OCI-LY1 (cell line): ENCODE results near the gene DPP6.
"Not testable (repeated sequence)": the region's sequence is repeated elsewhere in the genome, so short reads cannot be mapped to it uniquely, and the experiment has no call there.

ENCODE experiments used
- CTCF ChIP-seq: fragments of 200-600 bp; sonication (generic), shearing (Covaris generic); IDR thresholded peaks from 2 replicates; pipeline ENCODE4 v1.5.1; 2017; ENCODE audit warnings: mild to moderate bottlenecking, antibody characterized with exemption, low read length, moderate library complexity, mixed read lengths
- EZH2 ChIP-seq: fragments of 200-600 bp; sonication (generic), shearing (Covaris generic); IDR thresholded peaks from 2 replicates; pipeline ENCODE4 v1.8.0; 2017; ENCODE audit warnings: borderline replicate concordance, mixed run types, mild to moderate bottlenecking, antibody characterized with exemption, low read length, moderate library complexity, mixed read lengths

DNA sequence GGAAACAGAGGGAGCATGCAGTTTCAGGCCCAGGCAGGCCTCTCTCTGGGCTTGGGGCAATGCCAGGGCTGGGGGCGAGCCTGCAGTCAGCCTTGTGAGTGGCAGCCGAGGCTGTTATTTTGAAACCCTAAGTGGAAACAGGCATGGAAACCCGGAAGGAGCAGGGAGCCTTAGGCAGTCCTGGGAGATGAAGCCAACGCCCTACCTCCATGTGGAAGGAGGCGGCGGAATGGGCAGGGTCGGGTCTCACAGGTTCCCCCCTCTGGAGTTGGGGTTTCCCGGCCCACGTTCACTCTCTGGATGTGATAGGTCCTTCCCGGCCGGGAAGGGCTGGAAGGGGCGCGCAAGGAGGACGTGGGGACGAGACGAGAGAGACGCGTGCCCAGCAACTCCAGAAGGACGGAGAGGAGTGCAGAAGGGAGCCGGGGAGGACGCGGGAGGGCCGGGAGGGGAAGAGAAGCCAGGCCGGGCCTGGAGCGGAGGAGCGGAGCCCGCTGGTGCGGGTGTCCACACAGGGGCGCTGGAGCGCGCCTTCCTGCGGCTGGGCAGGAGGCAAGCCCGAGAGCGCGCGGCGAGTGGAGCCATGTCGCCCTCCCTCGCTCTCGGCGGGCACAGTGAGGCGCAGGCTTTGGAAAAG is 1.1 kb upstream of the DPP6 start:
- TF ChIP-seq CTCF, EZH2: not testable (repeated sequence)
